Spleen (tissue), 11 donors: ENCODE data around the gene GAB2. TPM values are rescaled to one million over a fixed set of nuclear protein-coding genes. Genes with fewer than 3 reads are reported as not detected.

ENCODE experiments used
- DNase-seq: peaks from one replicate; pipeline ENCODE4 v3.0.0-alpha.2; 2020
- H3K27ac ChIP-seq, 8 donors: fragments of 200-600 bp; sonication (generic) in 7 of 8; 1 replicate in 4 of 8; 2 replicates in 4 of 8; pipeline versions ENCODE4 v1.5.0 to v1.8.0; 2016 to 2021; ENCODE audit warnings: inconsistent platforms in 4 of 8, mild to moderate bottlenecking in 4 of 8, moderate library complexity in 1 of 8
- H3K27me3 ChIP-seq, 7 donors: fragments of 200-600 bp; sonication (generic) in 6 of 7; replicated peaks in 1 of 7; 1 replicate in 4 of 7; 2 replicates in 3 of 7; pipeline versions ENCODE4 v1.5.0 to v1.8.0; 2016 to 2021; ENCODE audit warnings: inconsistent platforms in 3 of 7, mild to moderate bottlenecking in 1 of 7
- H3K36me3 ChIP-seq, 6 donors: fragments of 200-600 bp; sonication (generic) in 5 of 6; 1 replicate in 4 of 6; 2 replicates in 2 of 6; pipeline versions ENCODE4 v1.5.0 to v1.8.0; 2016 to 2021; ENCODE audit warnings: inconsistent platforms in 2 of 6
- H3K4me1 ChIP-seq, 6 donors: fragments of 200-600 bp; sonication (generic) in 5 of 6; 1 replicate in 3 of 6; 2 replicates in 3 of 6; pipeline versions ENCODE4 v1.5.0 to v1.8.0; 2016 to 2021; ENCODE audit warnings: inconsistent platforms in 3 of 6
- H3K4me3 ChIP-seq, 8 donors: fragments of 200-600 bp; sonication (generic) in 7 of 8; 1 replicate in 4 of 8; 2 replicates in 4 of 8; pipeline versions ENCODE4 v1.5.0 to v1.8.0; 2016 to 2021; ENCODE audit warnings: inconsistent platforms in 4 of 8, mild to moderate bottlenecking in 4 of 8, moderate library complexity in 2 of 8
- H3K9me3 ChIP-seq, 8 donors: fragments of 200-600 bp; sonication (generic) in 7 of 8; 1 replicate in 4 of 8; 2 replicates in 4 of 8; pipeline versions ENCODE4 v1.5.0 to v1.8.0; 2016 to 2021; ENCODE audit warnings: inconsistent platforms in 4 of 8
- POLR2A ChIP-seq, 3 donors: fragments of 450-650 bp; IDR thresholded peaks; one replicate each; pipeline ENCODE4 v1.5.1; 2017; ENCODE audit warnings: antibody characterized with exemption in 3 of 3, mild to moderate bottlenecking in 1 of 3
- POLR2AphosphoS5 ChIP-seq, 3 donors: sonication (generic); formaldehyde crosslinking; IDR thresholded peaks; one replicate each; pipeline ENCODE4 v1.5.1; 2017; ENCODE audit warnings: antibody characterized with exemption in 3 of 3
- WGBS, 5 donors: extraction: QIAGEN DNeasy Blood & Tissue Kit in 3 of 5; methylation state at CpG; one replicate each; pipeline versions ENCODE4 v1.1.5 to v1.1.7; 2013 to 2018; 5-methylcytosine and 5-hydroxymethylcytosine counted together
- intact Hi-C: fragments of 100-400 bp; cut with DNase I; formaldehyde crosslinking; loops from one replicate; pipeline ENCODE4 v1.15.0; 2023; ENCODE audit warnings: low total_unique reads
- polyA plus RNA-seq, 3 donors: library from polyadenylated mRNA; stranded (reverse); fragments of 200-250 nt; gene quantifications; one replicate each; pipeline ENCODE4 v1.2.1, GENCODE V29; 2013
- total RNA-seq, 7 donors: library from RNA; depleted of rRNA in 3 of 7; stranded (reverse); fragments of >200 nt in 3 of 7; fragmentation: NEBNext Ultra II Directional in 4 of 7; extraction: Animal tissue kit (Norgen Biotek cat#: 25700) in 4 of 7; gene quantifications; one replicate each; pipeline versions ENCODE4 v1.1.0 to v1.2.1, GENCODE V29; 2016 to 2021
- TF ChIP-seq, protein P1 (sequence below), 11 experiments: fragments of 200-600 bp in 7 of 11; fragments of 450-650 bp in 4 of 11; sonication (generic) in 4 of 11; IDR thresholded peaks in 8 of 11; conservative IDR thresholded peaks in 3 of 11; 1 replicate in 7 of 11; 2 replicates in 4 of 11; pipeline versions ENCODE4 v1.4.0 to v1.8.0; 2016 to 2021; ENCODE audit warnings: antibody characterized with exemption in 11 of 11, inconsistent platforms in 4 of 11, mild to moderate bottlenecking in 1 of 11
- donor health status: healthy with polysubstance abuse.
- donor health status: DM: no; HTN: no; CAD: no; lungs with moderate emphysema.
- donor health status: DM: no; HTN: no; CAD: no.
- donor health status: Bipolar disorder and iron deficiency.
- donor health status: healthy.
- donor health status: DM: no; HTN: no; CAD: no.
- donor health status: DM: yes; HTN: yes; CAD: no.

GAB2 gene
- total and polyA plus RNA-seq, 10 donors: 2.3 to 57.7 (median 47.0) TPM

DNA sequence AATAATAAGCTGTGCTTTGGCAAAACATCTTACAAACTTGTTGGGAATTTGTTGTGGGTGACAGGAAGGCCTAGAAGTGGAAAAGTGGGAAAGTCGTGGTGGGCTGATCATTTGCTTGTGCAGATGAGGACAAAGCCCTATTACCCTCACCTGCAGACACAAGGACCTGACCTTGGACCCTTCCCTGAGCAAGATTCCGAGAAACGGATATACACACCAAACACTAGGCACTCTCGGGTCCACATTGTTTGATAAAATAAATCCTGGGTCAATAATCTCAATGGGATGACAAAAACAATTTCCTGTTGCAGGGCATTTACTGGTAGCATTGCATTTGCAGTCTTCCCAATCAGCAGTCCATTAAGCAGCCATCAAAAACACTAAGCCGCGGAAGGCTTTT, 89.7 kb downstream of the GAB2 start:
- Histone ChIP-seq H3K27me3 (no peaks in the 10 kb centered on the region), H3K9me3 (no peaks in the 10 kb centered on the region), H3K36me3 (no peaks in the 10 kb centered on the region), H3K27ac (no peak overlapping the region), H3K4me3 (no peak overlapping the region), H3K4me1 (peaks cover 8 to 52% (median 24%) of the 10 kb centered on the region in 6 donors)
- intact Hi-C loops: no loop called here
- TF ChIP-seq POLR2AphosphoS5 (IDR thresholded peaks at IDR 0.05) (no peak), POLR2A (IDR thresholded peaks at IDR 0.05) (no peak)
- no peak for DNase-seq
- 75 to 93% (median 87%) methylated on average over 6 of the region's 6 CpGs for WGBS, 5 donors

DNA sequence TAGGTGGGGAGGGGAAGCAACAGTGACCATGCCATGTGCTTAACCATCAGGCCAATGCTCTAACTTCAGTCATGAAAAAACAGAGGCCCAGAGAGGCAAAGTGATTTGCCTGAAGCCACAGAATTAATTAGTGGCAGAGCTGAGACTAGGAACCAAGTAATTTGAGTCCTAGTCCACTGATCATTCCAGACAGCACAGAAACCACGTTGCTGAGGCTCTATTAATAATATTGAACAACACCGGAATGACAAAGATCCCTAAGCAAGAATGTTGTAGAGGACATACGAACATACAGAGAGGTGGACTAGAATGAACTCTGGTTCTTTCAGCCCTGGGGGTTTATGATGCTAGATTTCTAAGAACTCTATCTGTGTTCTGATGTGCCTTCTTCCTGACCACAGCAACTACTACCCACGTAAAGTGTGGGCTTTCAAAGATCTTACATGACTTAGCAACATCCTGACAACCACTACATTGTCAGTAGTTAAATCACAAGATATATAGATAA, 92.3 kb downstream of the GAB2 start:
- WGBS, 5 donors: 59 to 74% (median 61%) methylated on average over 4 of the region's 4 CpGs
- no peak for DNase-seq
- H3K36me3 ChIP-seq: no peaks in the 10 kb centered on the region
- no peak overlapping the region for H3K4me3 ChIP-seq
- H3K9me3 ChIP-seq: no peaks in the 10 kb centered on the region
- H3K27me3 ChIP-seq: no peaks in the 10 kb centered on the region
- H3K27ac ChIP-seq: no peak overlapping the region
- TF ChIP-seq POLR2A (IDR thresholded peaks at IDR 0.05): no peak
- TF ChIP-seq, protein P1, sequence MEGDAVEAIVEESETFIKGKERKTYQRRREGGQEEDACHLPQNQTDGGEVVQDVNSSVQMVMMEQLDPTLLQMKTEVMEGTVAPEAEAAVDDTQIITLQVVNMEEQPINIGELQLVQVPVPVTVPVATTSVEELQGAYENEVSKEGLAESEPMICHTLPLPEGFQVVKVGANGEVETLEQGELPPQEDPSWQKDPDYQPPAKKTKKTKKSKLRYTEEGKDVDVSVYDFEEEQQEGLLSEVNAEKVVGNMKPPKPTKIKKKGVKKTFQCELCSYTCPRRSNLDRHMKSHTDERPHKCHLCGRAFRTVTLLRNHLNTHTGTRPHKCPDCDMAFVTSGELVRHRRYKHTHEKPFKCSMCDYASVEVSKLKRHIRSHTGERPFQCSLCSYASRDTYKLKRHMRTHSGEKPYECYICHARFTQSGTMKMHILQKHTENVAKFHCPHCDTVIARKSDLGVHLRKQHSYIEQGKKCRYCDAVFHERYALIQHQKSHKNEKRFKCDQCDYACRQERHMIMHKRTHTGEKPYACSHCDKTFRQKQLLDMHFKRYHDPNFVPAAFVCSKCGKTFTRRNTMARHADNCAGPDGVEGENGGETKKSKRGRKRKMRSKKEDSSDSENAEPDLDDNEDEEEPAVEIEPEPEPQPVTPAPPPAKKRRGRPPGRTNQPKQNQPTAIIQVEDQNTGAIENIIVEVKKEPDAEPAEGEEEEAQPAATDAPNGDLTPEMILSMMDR (IDR thresholded peaks at IDR 0.05 in 8 of 11, conservative IDR thresholded peaks at IDR 0.05 in 3 of 11): no peak
- TF ChIP-seq POLR2AphosphoS5 (IDR thresholded peaks at IDR 0.05): no peak
- peaks cover 0 to 49% (median 13%) of the 10 kb centered on the region in 6 donors for H3K4me1 ChIP-seq
- intact Hi-C loops: no loop called here

DNA sequence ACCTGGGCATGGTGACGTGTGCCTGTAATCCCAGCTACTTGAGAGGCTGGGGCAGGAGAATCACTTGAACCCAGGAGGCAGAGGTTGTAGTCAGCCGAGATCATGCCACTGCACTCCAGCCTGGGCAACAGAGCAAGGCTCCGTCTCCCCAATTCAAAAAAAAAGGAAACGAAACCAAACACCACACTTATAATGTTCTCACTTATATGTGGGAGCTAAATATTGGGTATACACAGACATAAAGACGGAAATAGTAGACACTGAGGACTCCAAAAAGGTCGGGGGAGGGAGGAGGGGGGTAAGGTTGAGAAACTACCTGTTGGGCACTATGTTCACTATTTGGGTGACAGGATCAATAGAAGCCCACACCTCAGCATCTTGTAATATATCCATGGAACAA, 94.3 kb downstream of the GAB2 start:
- Histone ChIP-seq H3K4me3 (no peak overlapping the region), H3K9me3 (no peaks in the 10 kb centered on the region), H3K27me3 (no peaks in the 10 kb centered on the region), H3K27ac (no peak overlapping the region), H3K4me1 (peaks cover 0 to 69% (median 19%) of the 10 kb centered on the region in 6 donors), H3K36me3 (no peaks in the 10 kb centered on the region)
- TF ChIP-seq POLR2AphosphoS5 (IDR thresholded peaks at IDR 0.05) (no peak), POLR2A (IDR thresholded peaks at IDR 0.05) (no peak)
- TF ChIP-seq, protein P1 (IDR thresholded peaks at IDR 0.05 in 8 of 11, conservative IDR thresholded peaks at IDR 0.05 in 3 of 11): no peak
- DNase-seq: no peak
- intact Hi-C loops: no loop called here
- WGBS, 5 donors: 51 to 76% (median 63%) methylated on average over 6 of the region's 6 CpGs

DNA sequence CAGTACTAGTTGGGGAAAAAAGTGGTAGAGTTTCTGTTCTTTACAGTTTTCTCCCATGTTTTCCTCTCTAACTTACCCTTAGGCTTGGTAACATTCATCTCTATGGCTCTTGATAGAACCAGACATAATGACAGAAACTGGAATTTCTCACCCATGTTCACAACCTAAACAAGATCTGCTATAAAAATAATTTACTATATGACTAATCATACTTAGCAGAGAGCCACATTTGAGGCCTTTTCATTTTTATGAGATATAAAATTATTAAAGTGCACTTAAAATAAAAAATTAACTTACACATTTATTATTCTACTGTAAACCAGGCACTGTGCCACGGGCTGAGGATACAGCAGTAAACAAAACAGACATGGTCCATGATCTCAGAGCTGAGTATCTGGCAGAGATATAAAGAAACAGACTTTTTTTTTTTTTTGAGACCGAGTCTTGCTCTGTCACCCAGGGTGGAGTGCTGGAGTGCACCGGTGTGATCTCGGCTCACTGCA, 98.1 kb downstream of the GAB2 start:
- intact Hi-C loops: no loop called here
- Histone ChIP-seq H3K36me3 (no peaks in the 10 kb centered on the region), H3K4me1 (peaks cover 0 to 56% (median 21%) of the 10 kb centered on the region in 6 donors), H3K27me3 (no peaks in the 10 kb centered on the region), H3K27ac (peak overlapping the region in 1 of 8 donors; percentile 45), H3K9me3 (no peaks in the 10 kb centered on the region), H3K4me3 (no peak overlapping the region)
- WGBS, 5 donors: 81 to 90% (median 86%) methylated on average over 4 of the region's 4 CpGs
- no peak for DNase-seq
- TF ChIP-seq, protein P1 (IDR thresholded peaks at IDR 0.05 in 8 of 11, conservative IDR thresholded peaks at IDR 0.05 in 3 of 11): no peak
- no peak for TF ChIP-seq POLR2A (IDR thresholded peaks at IDR 0.05)
- no peak for TF ChIP-seq POLR2AphosphoS5 (IDR thresholded peaks at IDR 0.05)
